ENCODE measurements around the gene SRPK2.

- no peak for TF ChIP-seq ZBTB44 (tag by site-specific recombination; IDR thresholded peaks at IDR 0.05)
- TF ChIP-seq SP2 (tag by site-specific recombination; IDR thresholded peaks at IDR 0.05), result no peak
- TF ChIP-seq YY1 (tag by site-specific recombination; IDR thresholded peaks at IDR 0.05), result no peak
- TF ChIP-seq, protein P1, sequence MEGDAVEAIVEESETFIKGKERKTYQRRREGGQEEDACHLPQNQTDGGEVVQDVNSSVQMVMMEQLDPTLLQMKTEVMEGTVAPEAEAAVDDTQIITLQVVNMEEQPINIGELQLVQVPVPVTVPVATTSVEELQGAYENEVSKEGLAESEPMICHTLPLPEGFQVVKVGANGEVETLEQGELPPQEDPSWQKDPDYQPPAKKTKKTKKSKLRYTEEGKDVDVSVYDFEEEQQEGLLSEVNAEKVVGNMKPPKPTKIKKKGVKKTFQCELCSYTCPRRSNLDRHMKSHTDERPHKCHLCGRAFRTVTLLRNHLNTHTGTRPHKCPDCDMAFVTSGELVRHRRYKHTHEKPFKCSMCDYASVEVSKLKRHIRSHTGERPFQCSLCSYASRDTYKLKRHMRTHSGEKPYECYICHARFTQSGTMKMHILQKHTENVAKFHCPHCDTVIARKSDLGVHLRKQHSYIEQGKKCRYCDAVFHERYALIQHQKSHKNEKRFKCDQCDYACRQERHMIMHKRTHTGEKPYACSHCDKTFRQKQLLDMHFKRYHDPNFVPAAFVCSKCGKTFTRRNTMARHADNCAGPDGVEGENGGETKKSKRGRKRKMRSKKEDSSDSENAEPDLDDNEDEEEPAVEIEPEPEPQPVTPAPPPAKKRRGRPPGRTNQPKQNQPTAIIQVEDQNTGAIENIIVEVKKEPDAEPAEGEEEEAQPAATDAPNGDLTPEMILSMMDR (tag by site-specific recombination; IDR thresholded peaks at IDR 0.05), result no peak
- TF ChIP-seq ZNF426 (tag by site-specific recombination; IDR thresholded peaks at IDR 0.05), result no peak
- no peak for TF ChIP-seq ZNF530 (tag by site-specific recombination; IDR thresholded peaks at IDR 0.05; ENCODE audit: low read depth)
- no peak for TF ChIP-seq ZNF138 (tag by site-specific recombination; IDR thresholded peaks at IDR 0.05; ENCODE audit: borderline replicate concordance)
- TF ChIP-seq, protein P2, sequence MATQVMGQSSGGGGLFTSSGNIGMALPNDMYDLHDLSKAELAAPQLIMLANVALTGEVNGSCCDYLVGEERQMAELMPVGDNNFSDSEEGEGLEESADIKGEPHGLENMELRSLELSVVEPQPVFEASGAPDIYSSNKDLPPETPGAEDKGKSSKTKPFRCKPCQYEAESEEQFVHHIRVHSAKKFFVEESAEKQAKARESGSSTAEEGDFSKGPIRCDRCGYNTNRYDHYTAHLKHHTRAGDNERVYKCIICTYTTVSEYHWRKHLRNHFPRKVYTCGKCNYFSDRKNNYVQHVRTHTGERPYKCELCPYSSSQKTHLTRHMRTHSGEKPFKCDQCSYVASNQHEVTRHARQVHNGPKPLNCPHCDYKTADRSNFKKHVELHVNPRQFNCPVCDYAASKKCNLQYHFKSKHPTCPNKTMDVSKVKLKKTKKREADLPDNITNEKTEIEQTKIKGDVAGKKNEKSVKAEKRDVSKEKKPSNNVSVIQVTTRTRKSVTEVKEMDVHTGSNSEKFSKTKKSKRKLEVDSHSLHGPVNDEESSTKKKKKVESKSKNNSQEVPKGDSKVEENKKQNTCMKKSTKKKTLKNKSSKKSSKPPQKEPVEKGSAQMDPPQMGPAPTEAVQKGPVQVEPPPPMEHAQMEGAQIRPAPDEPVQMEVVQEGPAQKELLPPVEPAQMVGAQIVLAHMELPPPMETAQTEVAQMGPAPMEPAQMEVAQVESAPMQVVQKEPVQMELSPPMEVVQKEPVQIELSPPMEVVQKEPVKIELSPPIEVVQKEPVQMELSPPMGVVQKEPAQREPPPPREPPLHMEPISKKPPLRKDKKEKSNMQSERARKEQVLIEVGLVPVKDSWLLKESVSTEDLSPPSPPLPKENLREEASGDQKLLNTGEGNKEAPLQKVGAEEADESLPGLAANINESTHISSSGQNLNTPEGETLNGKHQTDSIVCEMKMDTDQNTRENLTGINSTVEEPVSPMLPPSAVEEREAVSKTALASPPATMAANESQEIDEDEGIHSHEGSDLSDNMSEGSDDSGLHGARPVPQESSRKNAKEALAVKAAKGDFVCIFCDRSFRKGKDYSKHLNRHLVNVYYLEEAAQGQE (tag by site-specific recombination; IDR thresholded peaks at IDR 0.05), result no peak
- no peak for TF ChIP-seq ZNF621 (tag by site-specific recombination; IDR thresholded peaks at IDR 0.05)
- no peak for TF ChIP-seq HOXC10 (CRISPR knock-in tag; IDR thresholded peaks at IDR 0.05)
Observed at GRCh38 chr7:105270117-105270516, 118.6 kb downstream of the SRPK2 start.

All from HEK293 (cell line).